HepG2 (cell line): Measurements from ENCODE around the gene DDX19B. TPM values are rescaled to one million over a fixed set of nuclear protein-coding genes. Genes with fewer than 3 reads are reported as not detected.

Experiments
- CC2D1A ChIP-seq: sonication (generic); formaldehyde crosslinking; IDR thresholded peaks from 2 replicates; pipeline ENCODE4 v1.8.1; 2023; ENCODE audit warnings: mild to moderate bottlenecking, missing genetic modification reagents
- CSRNP2 ChIP-seq: sonication (generic); formaldehyde crosslinking; conservative IDR thresholded peaks from 2 replicates; pipeline ENCODE4 v1.8.0; 2022; ENCODE audit warnings: low read depth, missing genetic modification reagents
- EP300 ChIP-seq, 3 experiments: sonication (generic) in 1 of 3; formaldehyde crosslinking in 1 of 3; IDR thresholded peaks; 2 replicates each; pipeline versions ENCODE4 v1.5.1 to v1.6.1; 2011 to 2020; ENCODE audit warnings: low read depth in 2 of 3, low read length in 2 of 3, borderline replicate concordance in 1 of 3, improper control_type of control experiment in 1 of 3, mild to moderate bottlenecking in 1 of 3, missing genetic modification reagents in 1 of 3, moderate library complexity in 1 of 3
- FOXM1 ChIP-seq: sonication (generic); formaldehyde crosslinking; IDR thresholded peaks from 2 replicates; pipeline ENCODE4 v1.5.0; 2020; ENCODE audit warnings: missing genetic modification reagents
- HOXA9 ChIP-seq: sonication (generic); formaldehyde crosslinking; IDR thresholded peaks from 2 replicates; pipeline ENCODE4 v1.8.1; 2022; ENCODE audit warnings: missing genetic modification reagents, mild to moderate bottlenecking, moderate library complexity, borderline replicate concordance
- MATR3 ChIP-seq: sonication (generic); formaldehyde crosslinking; IDR thresholded peaks from 2 replicates; pipeline ENCODE4 v1.4.0; 2020; ENCODE audit warnings: missing genetic modification reagents
- SAP130 ChIP-seq: IDR thresholded peaks from 2 replicates; pipeline ENCODE4 v1.6.1; 2016; ENCODE audit warnings: low read depth
- SIN3A ChIP-seq: IDR thresholded peaks from 2 replicates; pipeline ENCODE4 v1.6.1; 2011; ENCODE audit warnings: low read depth, mild to moderate bottlenecking, control low read depth, low read length, borderline replicate concordance
- TFAP4 ChIP-seq: sonication (generic); IDR thresholded peaks from 2 replicates; pipeline ENCODE4 v1.6.1; 2016; ENCODE audit warnings: low read depth, borderline replicate concordance
- THYN1 ChIP-seq: sonication (generic); formaldehyde crosslinking; IDR thresholded peaks from 2 replicates; pipeline ENCODE4 v1.8.1; 2023; ENCODE audit warnings: low read depth, mild to moderate bottlenecking, moderate library complexity, missing genetic modification reagents, borderline replicate concordance
- TRAFD1 ChIP-seq: sonication (generic); formaldehyde crosslinking; IDR thresholded peaks from 2 replicates; pipeline ENCODE4 v1.5.1; 2020; ENCODE audit warnings: missing genetic modification reagents, mild to moderate bottlenecking, borderline replicate concordance
- ZBTB33 ChIP-seq: sonication (generic); formaldehyde crosslinking; IDR thresholded peaks from 2 replicates; pipeline ENCODE4 v1.4.0; 2020; ENCODE audit warnings: missing genetic modification reagents
- ZBTB4 ChIP-seq: sonication (generic); formaldehyde crosslinking; IDR thresholded peaks from 2 replicates; pipeline ENCODE4 v1.4.0; 2020; ENCODE audit warnings: missing genetic modification reagents, mild to moderate bottlenecking, borderline replicate concordance
- ZNF510 ChIP-seq: sonication (generic); formaldehyde crosslinking; IDR thresholded peaks from 2 replicates; pipeline ENCODE4 v1.4.0; 2020; ENCODE audit warnings: low read depth, mild to moderate bottlenecking, missing genetic modification reagents
- ZNF639 ChIP-seq: conservative IDR thresholded peaks from 2 replicates; pipeline ENCODE4 v1.6.1; 2018; ENCODE audit warnings: missing genetic modification reagents
- polyA plus RNA-seq, 8 experiments: library from polyadenylated mRNA; depleted of rRNA in 3 of 8; stranded (reverse) in 7 of 8; unstranded in 1 of 8; fragments of >200 nt; fragmentation: Illumina TruSeq in 4 of 8; extraction: Trizol in 4 of 8; gene quantifications; 2 replicates each; pipeline versions ENCODE4 v1.2.1 to v1.2.3, GENCODE V29; 2011 to 2016; ENCODE audit warnings: low read depth in 4 of 8, missing spikeins in 1 of 8, mixed read lengths in 1 of 8; ENCODE audit not compliant: insufficient read depth in 1 of 8
- total RNA-seq, 5 experiments: library from RNA; depleted of rRNA; stranded (reverse); fragments of >200 nt; fragmentation: Illumina TruSeq; extraction: Trizol; gene quantifications; 2 replicates each; pipeline ENCODE4 v1.2.3, GENCODE V29; 2016; ENCODE audit warnings: low read depth in 1 of 5

Gene DDX19B
- total and polyA plus RNA-seq, 2 of the 13 experiments (the other 11 are each of a cell fraction or from before 2014, with no cell fraction given): 36.2 to 40.0 TPM

GRCh38 chr16:70250748-70251628, 48.0 kb upstream of the DDX19B start (continued):
- TF ChIP-seq ZBTB4: no peak
- TF ChIP-seq SIN3A: no peak
- TF ChIP-seq HOXA9 (CRISPR knock-in tag): peak; percentile 18; the same call in 1 of the 2 replicates
- peak; percentile 16; the same call in 1 of the 2 replicates for TF ChIP-seq FOXM1 (CRISPR knock-in tag)
- TF ChIP-seq THYN1: no peak
- peak; percentile 20; the same call in 1 of the 2 replicates for TF ChIP-seq CSRNP2 (CRISPR knock-in tag)
- TF ChIP-seq TRAFD1: no peak
- no peak for TF ChIP-seq EP300 (IDR thresholded peaks at IDR 0.05; ENCODE audit: low read depth in 2 of 2, low read length in 2 of 2)
- 0 out of 2 replicates have a peak, but pooled peaks have one; percentile 11 for TF ChIP-seq EP300 (CRISPR knock-in tag; IDR thresholded peaks at IDR 0.05; ENCODE audit: borderline replicate concordance)
- TF ChIP-seq ZNF639 (CRISPR knock-in tag): no peak; the same call in 1 of the 2 replicates
- no peak for TF ChIP-seq ZBTB33
- TF ChIP-seq CC2D1A: no peak
- TF ChIP-seq SAP130 (CRISPR knock-in tag): peak; percentile 51; the same call in 1 of the 2 replicates
- TF ChIP-seq ZNF510 (CRISPR knock-in tag): no peak
- TF ChIP-seq TFAP4: peak; percentile 58; the same call in 1 of the 2 replicates
- TF ChIP-seq MATR3 (CRISPR knock-in tag): no peak
